Stimulated activated CD8-positive, alpha-beta memory T cell treated with anti-CD3 and anti-CD28 coated beads, Interleukin-12 subunit alpha, Interleukin-12 subunit beta, amount 100 ng/mL, for 24 hours (primary cell): ENCODE measurements around the gene INPP5D.

Experiments
- DNase-seq: peaks from one replicate; pipeline ENCODE4 v3.0.0-alpha.2; 2020; ENCODE audit errors: extremely low read depth

Gene INPP5D

DNA sequence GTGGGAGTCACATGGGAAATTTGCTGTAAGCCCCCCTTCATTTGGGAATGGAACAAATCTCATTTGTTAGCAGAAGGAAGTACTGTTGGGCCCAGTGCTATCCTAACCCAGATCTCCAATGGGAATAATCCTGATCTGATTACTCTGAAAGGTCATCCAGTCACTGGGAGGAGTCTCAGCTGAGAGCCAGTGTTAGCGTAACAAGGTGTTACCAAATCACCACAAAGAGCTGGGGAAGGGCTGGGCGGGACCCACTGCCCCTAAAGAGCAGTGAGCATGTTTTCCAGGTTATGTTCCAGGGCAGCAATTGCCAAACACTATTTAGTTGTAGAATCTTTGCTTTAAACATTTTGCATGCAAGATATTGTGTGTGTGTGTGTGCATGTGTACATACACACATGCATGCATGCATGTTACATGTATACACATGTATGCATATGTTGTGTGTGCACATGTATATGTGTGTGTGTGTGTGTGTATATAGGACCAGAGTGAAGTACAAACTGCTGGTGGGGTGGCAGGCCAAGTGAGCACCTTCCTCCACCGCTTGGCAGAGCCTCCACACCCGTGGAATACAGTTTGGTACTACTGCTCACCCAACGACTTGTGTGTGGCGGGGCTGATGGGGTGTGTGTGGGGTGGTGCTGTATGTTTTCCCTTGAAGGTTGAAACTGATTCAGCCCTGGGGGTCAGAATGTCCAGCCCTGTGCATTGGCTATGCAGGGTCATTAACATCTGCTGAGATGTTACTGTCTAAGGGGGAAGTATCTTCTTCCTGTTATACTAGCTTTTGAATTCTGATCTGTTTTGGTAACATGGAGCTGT is 15.2 kb downstream of the INPP5D start:
- DNase-seq, result no peak

DNA sequence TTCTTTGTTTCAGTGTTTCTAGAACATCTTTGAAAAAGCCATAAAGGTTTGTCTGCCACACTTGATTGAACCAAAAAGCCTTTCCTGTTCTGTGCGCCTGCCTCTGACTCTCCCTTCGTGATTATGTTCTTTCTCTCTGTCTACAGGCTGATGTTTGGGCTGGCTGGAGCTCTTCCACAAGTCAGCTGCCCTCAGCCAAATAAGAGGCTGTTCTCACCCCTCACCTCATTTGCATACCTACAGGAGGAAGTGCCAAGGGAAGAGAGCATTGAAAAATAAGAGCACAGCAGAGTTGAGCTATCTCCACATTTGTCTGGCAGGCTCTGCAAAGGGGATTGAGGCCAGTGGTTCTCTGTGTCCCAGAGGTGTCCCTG is 15.8 kb downstream of the INPP5D start:
- no peak for DNase-seq

DNA sequence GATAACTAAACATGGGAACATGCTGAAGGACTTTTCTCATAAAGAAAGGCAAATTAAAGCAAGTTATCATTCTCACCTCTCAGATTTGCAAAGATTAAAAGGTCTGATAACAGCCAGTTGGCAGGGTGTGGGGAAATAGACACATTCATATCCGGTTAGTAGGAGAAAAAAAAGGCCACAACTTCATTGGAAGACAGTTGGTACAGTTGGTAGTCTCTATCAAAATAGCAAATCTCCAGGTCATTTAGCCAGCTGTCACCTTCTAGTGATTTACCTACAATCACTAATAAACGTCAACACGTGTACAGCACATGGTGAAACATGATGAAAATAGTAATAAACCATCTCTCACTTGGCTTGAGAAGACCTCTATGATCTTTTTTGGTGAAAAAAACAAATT is 16.6 kb downstream of the INPP5D start:
- DNase-seq, result no peak

DNA sequence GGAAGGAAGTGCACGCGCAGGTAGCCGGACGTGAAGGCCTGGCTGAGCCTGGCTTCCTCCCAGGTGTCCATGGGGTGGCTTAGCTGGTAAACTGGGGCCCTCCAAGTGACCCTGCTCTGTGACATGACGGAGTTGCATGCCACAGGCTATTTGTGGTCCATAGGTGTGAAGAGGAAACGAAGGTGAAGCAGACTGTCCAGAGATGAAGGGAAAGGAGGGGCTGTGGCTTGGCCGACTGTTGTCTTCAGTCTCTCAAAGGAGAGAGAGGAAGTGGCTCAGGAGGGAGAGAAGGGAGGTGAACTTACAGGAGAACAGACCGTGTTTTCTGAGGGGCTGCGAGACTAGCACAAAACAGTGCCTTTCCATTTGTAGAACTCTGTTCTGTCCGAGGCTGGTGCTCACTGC is 19.3 kb downstream of the INPP5D start:
- DNase-seq, result no peak

DNA sequence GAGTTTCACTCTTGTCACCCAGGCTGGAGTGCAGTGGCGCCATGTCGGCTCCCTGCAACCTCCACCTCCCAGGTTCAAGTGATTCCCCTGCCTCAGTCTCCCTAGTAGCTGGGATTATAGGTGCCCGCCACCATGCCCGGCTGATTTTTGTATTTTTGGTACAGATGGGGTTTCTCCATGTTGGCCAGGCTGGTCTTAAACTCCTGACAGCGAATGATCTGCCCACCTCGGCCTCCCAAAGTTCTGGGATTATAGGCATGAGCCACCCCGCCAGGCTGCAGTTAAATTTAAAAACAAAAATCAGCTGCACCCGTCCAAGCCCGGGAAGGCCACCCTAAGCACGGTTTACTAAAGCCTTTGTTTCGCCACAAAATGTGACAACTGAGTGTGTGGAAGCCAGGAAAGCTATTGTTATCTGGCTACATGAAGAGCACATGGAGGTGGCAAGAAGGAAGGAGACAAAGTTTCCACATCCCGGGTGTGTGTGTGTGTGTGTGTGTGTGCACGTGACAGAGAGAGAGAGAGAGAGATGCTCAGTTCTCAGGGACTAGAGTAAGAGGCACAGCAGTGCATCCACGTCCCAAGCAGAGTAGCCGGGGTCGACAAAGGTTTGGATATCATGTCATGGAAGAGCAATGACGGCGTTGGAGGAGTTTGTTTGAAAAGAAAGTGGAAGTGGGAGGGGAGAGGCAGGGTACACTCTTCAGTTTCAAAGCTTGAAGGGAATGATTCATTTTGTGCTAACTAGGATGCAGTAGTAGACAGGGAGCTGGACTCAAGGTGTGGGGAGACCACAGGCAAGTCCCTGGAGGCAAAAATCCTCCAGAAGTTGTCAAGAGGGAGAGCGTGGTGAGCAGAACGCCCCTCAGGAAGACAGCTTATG is 20.1 kb downstream of the INPP5D start:
- DNase-seq, result no peak

DNA sequence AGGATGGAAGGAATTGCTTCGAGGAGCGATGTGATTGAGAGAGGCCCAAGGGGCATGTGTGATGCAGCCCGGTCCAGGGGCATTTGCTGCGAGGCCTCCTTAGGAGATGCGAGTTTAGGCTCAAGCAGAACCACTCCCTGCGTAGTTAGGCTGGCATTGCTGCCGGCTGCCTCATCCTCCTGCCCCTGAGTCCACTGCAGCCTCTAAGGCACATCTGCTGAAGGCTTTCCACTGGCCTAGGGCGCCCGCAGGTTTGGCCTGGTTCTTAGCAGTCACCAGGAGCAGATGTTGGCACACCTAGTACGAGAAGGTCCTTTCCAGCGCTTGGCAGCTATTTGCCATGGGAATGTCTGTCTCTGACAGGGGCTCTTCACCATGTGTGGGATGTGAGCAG is 20.7 kb downstream of the INPP5D start:
- no peak for DNase-seq

DNA sequence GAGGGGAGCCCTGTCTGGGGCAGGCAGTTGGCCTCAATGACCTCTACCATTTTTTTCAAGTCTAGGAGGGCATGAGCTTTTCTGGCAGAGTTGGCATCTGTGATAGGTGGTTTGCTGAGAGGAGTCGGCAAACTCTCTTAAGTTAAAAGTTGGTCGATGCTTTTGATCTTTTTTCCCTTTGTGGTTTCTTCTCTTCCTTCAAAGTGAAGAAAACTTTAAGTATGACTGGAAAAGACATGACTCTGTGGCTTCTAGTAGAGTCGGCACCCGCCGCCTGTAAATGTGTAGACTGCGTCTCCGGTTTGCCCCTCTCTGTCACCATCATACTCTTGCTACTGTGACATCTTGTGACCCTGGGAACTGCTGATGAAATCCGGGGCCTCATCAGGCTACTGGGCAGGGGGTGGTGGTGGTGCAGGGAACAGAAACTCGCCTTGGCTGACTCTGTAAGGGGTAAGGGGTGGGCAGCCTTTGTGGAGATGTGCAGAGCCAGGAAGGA is 21.1 kb downstream of the INPP5D start:
- no peak for DNase-seq

DNA sequence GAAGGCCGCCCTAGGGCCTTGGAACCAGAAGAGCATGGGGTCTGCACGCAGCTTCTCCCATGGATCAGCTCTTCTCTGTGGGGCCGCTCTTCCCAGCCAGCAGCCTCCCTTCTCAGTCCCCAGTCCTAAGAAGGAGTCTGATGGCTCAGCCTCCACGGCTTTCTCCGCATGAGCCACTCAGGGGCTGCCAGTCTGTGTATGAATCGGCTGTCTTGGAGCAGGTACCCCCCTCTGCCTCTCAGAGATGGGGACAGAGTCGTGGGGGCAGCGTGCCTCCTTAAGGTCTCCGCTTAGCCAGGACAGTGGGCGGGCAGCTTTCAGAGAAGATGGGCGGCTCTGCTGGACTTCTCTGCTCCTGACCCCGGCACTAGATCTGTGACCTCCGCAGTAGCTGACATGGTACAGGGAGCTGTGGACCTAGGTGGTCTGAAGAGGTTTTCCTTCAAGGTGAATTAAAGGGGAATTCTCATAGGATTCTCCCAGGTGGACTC is 21.6 kb downstream of the INPP5D start:
- DNase-seq, result no peak

DNA sequence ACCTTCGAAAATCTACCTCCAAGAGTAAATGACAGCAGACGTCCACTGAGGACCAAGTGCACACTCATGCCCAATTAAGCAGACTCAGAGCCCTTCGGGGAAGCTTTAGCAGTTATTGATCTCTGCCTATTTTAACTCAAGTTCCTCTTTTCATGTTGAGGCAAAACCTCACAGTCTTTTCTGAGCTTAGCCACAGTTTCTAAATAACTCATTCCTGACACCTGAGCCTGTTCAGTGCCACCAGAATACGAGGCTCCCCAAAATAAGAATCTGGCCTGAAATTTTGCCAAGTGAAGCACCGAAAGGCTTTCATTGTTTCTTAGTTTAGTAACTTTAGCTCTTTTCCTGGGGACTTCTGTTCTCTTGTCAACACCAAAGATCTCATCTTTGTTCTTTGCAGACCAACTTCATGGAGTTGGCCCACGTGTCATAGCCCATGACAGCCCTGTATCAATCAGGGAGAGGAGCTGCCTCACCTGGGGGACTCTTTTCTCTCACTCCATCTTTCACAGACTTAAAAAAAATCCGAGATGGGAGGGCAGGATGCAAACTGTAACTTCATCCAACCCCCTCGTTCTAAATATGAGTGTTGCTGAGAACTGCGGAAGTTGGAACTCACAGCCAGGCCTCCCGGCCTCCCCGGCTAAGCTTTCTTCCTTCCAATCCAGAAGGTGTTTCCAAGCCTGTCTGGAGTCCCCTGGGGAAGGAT is 22.2 kb downstream of the INPP5D start:
- no peak for DNase-seq

DNA sequence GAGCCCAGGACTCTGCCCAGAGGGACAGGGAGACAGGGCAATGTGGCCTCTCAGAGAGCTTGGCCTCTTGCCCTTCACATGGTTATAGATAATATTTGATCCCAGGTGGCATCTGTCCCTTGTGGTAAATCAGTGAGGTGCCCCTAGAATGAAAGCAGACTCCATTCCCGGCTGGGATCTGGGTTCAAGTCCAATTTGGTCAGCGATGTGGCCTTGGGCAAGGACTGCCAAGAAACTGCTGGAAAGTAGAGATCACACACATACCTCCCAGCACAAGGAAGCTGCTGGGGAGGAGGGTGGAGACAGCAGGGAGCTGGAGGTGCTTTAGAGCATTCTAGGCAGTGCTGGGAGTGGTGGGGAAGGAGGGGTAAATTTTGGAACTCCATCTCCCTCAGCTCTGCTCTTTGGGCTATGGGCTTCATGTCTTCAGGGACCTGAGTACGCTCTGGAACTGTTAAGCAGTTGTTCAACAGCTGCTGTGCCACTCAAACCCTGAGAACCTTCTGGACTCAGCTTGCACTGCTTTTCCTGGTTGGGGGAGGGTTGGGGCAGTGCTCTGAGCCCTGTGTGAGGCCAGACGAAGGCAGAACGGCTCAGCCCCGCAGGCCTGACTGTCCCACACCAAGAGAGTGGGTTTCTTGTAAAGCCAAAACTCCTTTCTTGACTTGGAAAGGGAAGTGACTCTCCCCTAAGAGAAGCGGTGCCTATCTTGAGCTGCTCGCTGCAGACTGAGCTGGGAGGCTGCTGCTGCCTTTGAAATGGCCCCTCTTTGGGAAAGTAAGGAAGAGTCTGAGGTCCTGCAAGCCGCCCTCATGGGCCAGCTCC is 23.0 kb downstream of the INPP5D start:
- DNase-seq, result no peak

DNA sequence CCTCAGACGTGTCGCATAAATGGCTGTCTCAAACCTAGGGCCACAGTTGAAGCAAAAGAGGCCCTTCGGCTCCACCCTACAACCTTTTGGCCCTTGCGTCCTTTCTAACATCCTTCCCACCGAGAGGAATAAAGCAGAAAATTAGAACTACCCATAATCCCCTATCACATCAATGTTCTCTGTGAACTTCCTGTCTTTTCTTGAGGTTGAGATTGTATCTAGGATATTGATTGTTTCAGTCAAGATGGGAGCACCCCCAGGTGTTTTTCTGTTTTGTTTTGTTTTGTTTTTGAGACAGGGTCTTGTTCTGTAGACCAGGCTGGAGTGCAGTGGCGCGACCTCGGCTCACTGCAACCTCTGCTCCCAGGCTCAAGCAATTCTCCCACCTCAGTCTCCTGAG is 23.6 kb downstream of the INPP5D start:
- DNase-seq, result no peak

DNA sequence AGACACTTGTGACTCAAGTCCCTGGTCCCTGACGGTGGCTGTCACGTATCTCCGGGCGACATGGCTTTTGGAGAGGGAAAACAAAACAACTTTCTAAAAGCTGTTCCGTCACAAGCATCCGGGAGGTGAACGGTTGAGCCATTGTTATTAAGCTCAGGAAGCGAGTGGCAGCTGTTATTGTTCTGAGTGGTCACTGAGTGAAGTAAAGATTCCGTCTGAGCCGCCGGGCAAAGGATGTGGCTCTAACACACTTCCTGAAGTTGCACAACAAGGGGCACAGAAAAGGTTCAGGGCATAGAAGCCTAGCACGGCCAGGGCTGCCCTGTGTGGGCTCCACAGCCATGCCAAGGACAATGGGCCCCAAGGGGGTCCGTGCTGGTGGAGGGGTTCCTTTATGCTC is 24.3 kb downstream of the INPP5D start:
- no peak for DNase-seq

DNA sequence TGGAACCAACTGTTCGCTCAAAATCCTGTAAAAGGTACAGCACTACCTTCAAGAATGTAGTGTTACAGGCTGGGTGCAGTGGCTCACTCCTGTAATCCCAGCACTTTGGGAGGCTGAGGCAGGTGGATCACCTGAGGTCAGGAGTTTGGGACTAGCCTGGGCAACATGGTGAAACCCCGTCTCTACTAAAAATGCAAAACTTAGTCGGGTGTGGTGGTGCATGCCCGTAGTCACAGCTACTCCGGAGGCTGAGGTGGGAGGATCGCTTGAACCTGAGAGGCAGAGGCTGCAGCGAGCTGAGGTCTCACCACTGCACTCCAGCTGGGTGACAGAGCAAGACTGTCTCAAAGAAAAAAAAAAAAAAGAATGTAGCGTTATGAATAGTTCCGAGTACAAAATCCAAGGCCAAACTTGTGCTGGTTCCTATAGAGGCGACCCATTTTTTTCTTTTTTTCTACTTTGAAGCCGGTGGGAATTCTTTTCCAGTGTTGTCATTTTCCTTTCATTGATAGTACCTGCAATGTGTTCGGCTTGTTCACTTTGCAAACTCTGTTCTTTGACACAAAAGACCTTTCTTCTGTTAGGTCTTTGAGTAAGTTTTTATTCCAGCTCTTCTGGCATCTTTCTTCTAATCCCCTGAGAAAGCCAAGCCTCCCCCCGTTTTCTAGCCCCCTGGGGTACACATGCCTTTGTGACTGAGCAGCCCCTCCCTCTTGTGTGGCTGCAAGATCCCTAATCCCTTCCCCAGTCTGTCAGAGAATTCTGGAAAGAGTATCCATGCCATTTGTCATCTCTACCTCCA is 25.1 kb downstream of the INPP5D start:
- DNase-seq, result no peak

DNA sequence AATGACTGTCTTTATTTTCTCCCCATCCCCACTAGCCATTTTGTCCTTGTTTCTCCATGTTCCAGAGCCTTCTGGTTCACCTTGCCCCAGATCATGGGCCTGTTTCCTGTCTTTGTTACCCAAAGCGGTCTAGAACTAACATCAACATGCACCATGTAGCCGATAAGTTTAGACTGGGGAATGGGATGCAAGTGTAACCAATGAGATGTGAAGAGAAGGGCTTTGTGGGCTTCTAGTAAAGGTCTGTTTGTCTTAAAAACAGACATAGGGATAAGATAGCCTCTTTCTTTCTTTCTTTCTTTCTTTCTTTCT is 25.7 kb downstream of the INPP5D start:
- no peak for DNase-seq

DNA sequence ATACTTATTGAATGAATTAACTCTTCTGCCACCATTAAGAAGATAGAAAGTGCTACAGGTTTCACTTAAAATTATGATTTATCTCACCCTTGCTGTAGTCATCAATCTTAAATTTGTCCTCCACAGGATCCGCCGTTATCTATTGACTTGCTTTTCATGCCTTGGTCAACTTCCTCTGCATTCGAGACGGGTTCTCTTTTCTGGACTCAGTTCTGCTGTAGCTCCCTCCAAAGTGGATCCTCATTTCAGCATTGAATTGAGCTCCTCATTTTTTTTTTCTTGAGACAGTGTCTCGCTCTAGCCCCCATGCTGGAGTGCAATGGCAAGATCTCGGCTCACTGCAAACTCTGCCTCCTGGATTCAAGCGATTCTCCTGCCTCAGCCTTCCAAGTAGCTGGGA is 27.6 kb downstream of the INPP5D start:
- DNase-seq, result no peak

DNA sequence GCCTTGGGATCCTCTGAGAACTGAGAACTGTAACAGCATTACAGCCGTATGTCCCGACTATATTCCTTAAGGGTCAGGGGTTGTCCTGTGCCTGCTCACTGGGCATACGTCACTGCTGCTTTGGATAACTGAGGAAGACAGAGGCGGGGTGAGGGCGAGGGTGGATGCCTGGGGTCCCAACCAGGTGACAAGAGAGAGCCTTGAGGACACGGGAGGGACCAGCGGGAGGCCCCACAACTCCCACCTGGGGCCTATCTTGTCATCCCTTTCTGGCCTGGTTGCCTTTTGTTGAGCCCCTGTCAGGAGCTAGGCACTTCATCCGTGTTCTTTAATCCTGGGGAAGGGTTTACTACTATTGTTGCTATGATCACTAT is 28.8 kb downstream of the INPP5D start:
- no peak for DNase-seq

DNA sequence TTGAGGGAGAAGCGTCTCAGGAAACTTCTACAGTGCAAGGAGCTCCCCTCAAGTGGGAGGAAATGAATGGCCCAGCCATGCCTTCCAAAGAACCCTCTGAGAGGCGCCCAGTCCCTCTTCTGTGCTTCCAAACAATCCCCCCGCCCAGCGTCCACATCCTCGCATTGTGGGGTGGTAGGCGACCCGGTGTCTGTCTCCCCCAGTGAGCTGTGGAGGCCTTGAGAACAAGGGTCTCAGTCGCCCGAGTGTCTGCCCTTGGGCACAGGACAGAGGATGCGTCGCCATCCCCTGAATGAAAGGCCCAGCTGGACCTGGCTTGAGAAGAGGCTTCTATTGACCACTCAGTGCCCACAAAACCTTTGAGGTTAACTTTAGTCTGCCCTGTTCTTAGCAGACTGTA is 29.7 kb downstream of the INPP5D start:
- DNase-seq, result no peak

DNA sequence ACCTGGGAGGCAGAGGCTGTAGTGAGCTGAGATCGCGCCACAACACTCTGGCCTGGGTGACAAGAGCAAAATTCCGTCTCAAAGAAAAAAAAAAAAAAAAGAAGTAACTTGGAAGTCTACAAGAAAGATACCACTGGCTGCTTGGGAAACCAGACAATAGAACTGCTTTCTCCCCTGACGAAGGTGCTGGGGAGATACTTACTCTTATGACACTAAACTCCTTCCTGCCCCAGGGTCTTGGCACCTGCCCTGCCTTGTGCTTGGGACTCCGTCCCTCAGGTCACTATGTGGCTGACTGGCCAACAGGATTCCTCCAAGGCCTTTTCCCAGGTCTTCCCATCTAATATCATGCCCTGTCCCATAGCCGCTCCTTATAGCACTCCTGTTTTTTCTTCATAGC is 30.7 kb downstream of the INPP5D start:
- no peak for DNase-seq

DNA sequence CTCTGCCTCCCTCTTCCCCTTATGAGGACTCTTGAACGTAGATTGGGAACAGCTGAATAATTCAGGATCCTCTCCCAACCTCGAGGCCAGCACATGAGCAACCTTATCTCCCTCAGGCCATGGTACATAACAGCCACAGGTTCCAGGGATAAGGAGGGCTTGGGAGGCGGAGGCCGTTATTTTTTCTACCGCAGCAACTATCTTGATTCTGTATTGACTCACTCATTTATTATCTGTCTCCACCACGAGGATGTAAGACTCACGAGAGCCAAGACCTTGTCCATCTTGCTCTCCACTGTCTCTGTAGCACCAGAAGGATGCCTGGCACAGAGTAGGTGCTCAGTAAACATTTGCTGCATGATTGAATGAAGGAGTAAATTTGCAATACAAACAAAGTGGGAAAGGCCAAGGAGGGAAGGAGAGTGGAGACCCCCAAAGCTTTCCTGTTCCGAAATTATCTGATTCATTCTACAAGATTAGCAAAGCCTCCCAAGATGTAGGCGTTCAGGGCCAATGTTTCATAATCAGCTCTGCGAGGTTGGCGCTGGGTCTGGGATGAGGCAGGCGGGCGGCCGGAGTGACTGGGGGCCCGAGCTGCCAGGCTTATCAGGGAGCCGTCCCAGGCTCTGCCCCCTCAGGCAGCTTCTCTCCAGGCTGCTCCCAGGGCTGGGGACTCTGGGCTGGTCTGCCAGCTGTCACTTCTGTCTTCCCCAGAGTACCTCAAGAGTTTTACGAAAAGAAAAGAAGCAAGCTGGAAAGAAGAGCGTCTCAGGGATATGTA is 31.6 kb downstream of the INPP5D start:
- DNase-seq, result no peak
